Peyer's patch (tissue), 4 donors: ENCODE measurements around the gene MACROD2. TPM values are rescaled to one million over a fixed set of nuclear protein-coding genes. Genes with fewer than 3 reads are reported as not detected.

Experiments used
- DNase-seq, 3 donors: peaks; one replicate each; pipeline ENCODE4 v3.0.0-alpha.2; 2017 to 2019
- H3K27ac ChIP-seq, 4 donors: fragments of 200-600 bp; sonication (generic); one replicate each; pipeline ENCODE4 v1.5.1; 2016 to 2019
- H3K27me3 ChIP-seq, 2 donors: fragments of 200-600 bp; sonication (generic); one replicate each; pipeline ENCODE4 v1.5.1; 2019
- H3K36me3 ChIP-seq, 3 donors: fragments of 200-600 bp; sonication (generic); one replicate each; pipeline ENCODE4 v1.5.1; 2016 to 2019
- H3K4me1 ChIP-seq, 4 donors: fragments of 200-600 bp; sonication (generic); one replicate each; pipeline ENCODE4 v1.5.1; 2016 to 2019
- H3K4me3 ChIP-seq, 4 donors: fragments of 200-600 bp; sonication (generic); 1 replicate in 3 of 4; 2 replicates in 1 of 4; pipeline ENCODE4 v1.5.1; 2016 to 2019; ENCODE audit warnings: mild to moderate bottlenecking in 1 of 4
- H3K9me3 ChIP-seq, 4 donors: fragments of 200-600 bp; sonication (generic); one replicate each; pipeline ENCODE4 v1.5.1; 2016 to 2019; ENCODE audit warnings: mild to moderate bottlenecking in 1 of 4
- CTCF ChIP-seq, 6 experiments: fragments of 450-650 bp in 4 of 6; fragments of 200-600 bp in 2 of 6; sonication (generic) in 1 of 6; IDR thresholded peaks; one replicate each; pipeline ENCODE4 v1.5.1; 2017 to 2019; ENCODE audit warnings: antibody characterized with exemption in 6 of 6, mild to moderate bottlenecking in 3 of 6, moderate library complexity in 1 of 6
- POLR2A ChIP-seq, 2 donors: fragments of 450-650 bp; IDR thresholded peaks; one replicate each; pipeline ENCODE4 v1.5.1; 2017; ENCODE audit warnings: antibody characterized with exemption in 2 of 2, mild to moderate bottlenecking in 2 of 2, moderate library complexity in 2 of 2
- total RNA-seq, 4 donors: library from RNA; depleted of rRNA; stranded (reverse); fragments of >200 nt; gene quantifications; one replicate each; pipeline ENCODE4 v1.1.0, GENCODE V29; 2016

MACROD2 gene
- total RNA-seq, 4 donors from 2014 or later: 2.5 to 10.7 (median 6.5) TPM

GRCh38 chr20:15047042-15047441 lies 1051.7 kb downstream of the MACROD2 start:
- Histone ChIP-seq H3K27me3 (no peaks in the 10 kb centered on the region), H3K27ac (no peak overlapping the region), H3K4me3 (no peak overlapping the region), H3K9me3 (no peaks in the 10 kb centered on the region), H3K4me1 (no peaks in the 10 kb centered on the region), H3K36me3 (no peaks in the 10 kb centered on the region)
- DNase-seq: no peak
- TF ChIP-seq POLR2A (IDR thresholded peaks at IDR 0.05) (no peak), CTCF (IDR thresholded peaks at IDR 0.05) (no peak)

GRCh38 chr20:15047601-15048000 lies 1052.3 kb downstream of the MACROD2 start:
- no peak for DNase-seq
- no peaks in the 10 kb centered on the region for H3K36me3 ChIP-seq
- no peaks in the 10 kb centered on the region for H3K9me3 ChIP-seq
- no peaks in the 10 kb centered on the region for H3K27me3 ChIP-seq
- no peak for TF ChIP-seq POLR2A (IDR thresholded peaks at IDR 0.05)
- no peak for TF ChIP-seq CTCF (IDR thresholded peaks at IDR 0.05)
- no peaks in the 10 kb centered on the region for H3K4me1 ChIP-seq
- H3K27ac ChIP-seq: no peak overlapping the region
- no peak overlapping the region for H3K4me3 ChIP-seq

- DNase-seq: no peak
- H3K9me3 ChIP-seq: no peaks in the 10 kb centered on the region
- no peaks in the 10 kb centered on the region for H3K27me3 ChIP-seq
- no peak for TF ChIP-seq CTCF (IDR thresholded peaks at IDR 0.05)
- TF ChIP-seq POLR2A (IDR thresholded peaks at IDR 0.05): no peak
- H3K36me3 ChIP-seq: no peaks in the 10 kb centered on the region
- no peak overlapping the region for H3K27ac ChIP-seq
- no peak overlapping the region for H3K4me3 ChIP-seq
- no peaks in the 10 kb centered on the region for H3K4me1 ChIP-seq
Observed at GRCh38 chr20:15056246-15056645, 1060.9 kb downstream of the MACROD2 start.

- TF ChIP-seq POLR2A (IDR thresholded peaks at IDR 0.05): no peak
- no peak for TF ChIP-seq CTCF (IDR thresholded peaks at IDR 0.05)
- DNase-seq: no peak
- H3K4me1 ChIP-seq: no peaks in the 10 kb centered on the region
- H3K4me3 ChIP-seq: no peak overlapping the region
- H3K27ac ChIP-seq: no peak overlapping the region
- H3K27me3 ChIP-seq: no peaks in the 10 kb centered on the region
- no peaks in the 10 kb centered on the region for H3K36me3 ChIP-seq
- no peaks in the 10 kb centered on the region for H3K9me3 ChIP-seq
Observed at GRCh38 chr20:15058841-15059240, 1063.5 kb downstream of the MACROD2 start.

- no peak overlapping the region for H3K4me3 ChIP-seq
- no peak overlapping the region for H3K27ac ChIP-seq
- no peaks in the 10 kb centered on the region for H3K27me3 ChIP-seq
- DNase-seq: no peak
- TF ChIP-seq POLR2A (IDR thresholded peaks at IDR 0.05) (no peak), CTCF (IDR thresholded peaks at IDR 0.05) (no peak)
- no peaks in the 10 kb centered on the region for H3K4me1 ChIP-seq
- no peaks in the 10 kb centered on the region for H3K36me3 ChIP-seq
- no peaks in the 10 kb centered on the region for H3K9me3 ChIP-seq
Observed at GRCh38 chr20:15059438-15059837, 1064.1 kb downstream of the MACROD2 start.
